Measurements from ENCODE around the gene PAQR6.

Gene PAQR6

GRCh38 chr1:156247460-156248322 lies at the start of gene PAQR6:
TSS of gene PAQR6 (minus strand) at chr1:156248056. CDS start at chr1:156246731, 1,325 bp downstream.
- DNase-seq: no peak

DNA sequence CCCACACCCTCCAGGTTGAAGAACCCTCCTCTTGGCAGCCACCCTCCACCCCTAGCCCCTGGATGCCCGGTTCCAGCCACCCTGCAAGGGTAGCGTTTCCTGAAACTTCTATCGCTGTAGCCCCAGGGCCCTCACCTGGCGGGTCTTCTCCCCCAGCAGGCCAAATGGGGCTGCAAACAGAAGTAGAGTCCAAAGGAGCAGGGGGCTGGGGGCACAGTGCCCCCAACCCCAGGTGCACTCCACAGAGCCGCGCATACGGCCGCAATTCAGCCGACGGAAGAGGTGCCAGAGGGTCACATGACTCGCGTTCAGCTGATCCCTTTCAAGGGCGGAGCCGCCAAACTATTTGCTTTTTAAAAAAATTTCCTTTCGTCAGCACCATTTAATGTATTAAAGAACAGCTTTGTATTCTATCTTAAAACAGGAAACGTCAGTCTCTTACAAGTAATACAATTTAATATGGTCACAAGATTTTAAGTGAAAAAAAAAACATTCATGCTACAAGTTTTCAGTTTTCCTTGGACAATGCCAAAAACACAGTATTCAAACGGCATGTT lies 47.6 kb upstream of the PAQR6 start, which contains the start of gene GLMP:
Gene GLMP (minus strand): TSS at position 289 of the 557 bp plus-strand sequence. CDS start 34 bp downstream, at position 255.
- DNase-seq: peak; percentile 71

- DNase-seq: no peak
These were observed 46.0 kb upstream of the PAQR6 start for GRCh38 chr1:156293895-156294294.

DNA sequence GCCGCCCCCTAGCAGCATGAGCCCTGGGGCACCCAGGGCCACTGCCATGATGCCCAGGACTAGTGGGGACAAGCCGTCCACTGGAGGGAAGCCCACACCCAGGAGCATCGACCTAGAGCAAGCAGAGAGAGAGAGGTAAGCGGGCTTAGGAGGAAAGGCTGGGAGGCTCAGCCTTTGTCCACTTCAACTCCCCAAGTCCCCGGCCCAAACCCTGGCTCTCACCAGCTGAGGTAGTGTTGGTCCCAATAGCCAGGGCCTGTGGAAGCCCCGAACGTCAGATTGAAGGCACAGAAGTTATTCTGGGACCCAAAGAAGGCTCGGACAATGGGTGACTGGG lies 45.2 kb upstream of the PAQR6 start:
- no peak for DNase-seq

GRCh38 chr1:156291226-156292061 lies 43.6 kb upstream of the PAQR6 start:
- DNase-seq: peak; percentile 90

GRCh38 chr1:156289857-156290256 lies 42.0 kb upstream of the PAQR6 start:
- DNase-seq: no peak

- no peak for DNase-seq
These were observed 38.2 kb upstream of the PAQR6 start for GRCh38 chr1:156286061-156286460.

- no peak for DNase-seq
These were observed 37.6 kb upstream of the PAQR6 start for GRCh38 chr1:156285437-156285836.

- no peak for DNase-seq
These were observed 36.9 kb upstream of the PAQR6 start for GRCh38 chr1:156284757-156285156.

GRCh38 chr1:156284112-156284511 lies 36.3 kb upstream of the PAQR6 start, which contains the start of gene TMEM79:
TSS of gene TMEM79 (plus strand) at chr1:156284325. CDS start at chr1:156285227, 902 bp downstream.
- no peak for DNase-seq

GRCh38 chr1:156283521-156283920 lies 35.7 kb upstream of the PAQR6 start:
- no peak for DNase-seq

- DNase-seq: peak; percentile 97
These were observed 34.8 kb upstream of the PAQR6 start, which contains the start of gene SMG5 for GRCh38 chr1:156282479-156283222. TSS of gene SMG5 (minus strand) at chr1:156282825. CDS start at chr1:156282680, 145 bp downstream.

DNA sequence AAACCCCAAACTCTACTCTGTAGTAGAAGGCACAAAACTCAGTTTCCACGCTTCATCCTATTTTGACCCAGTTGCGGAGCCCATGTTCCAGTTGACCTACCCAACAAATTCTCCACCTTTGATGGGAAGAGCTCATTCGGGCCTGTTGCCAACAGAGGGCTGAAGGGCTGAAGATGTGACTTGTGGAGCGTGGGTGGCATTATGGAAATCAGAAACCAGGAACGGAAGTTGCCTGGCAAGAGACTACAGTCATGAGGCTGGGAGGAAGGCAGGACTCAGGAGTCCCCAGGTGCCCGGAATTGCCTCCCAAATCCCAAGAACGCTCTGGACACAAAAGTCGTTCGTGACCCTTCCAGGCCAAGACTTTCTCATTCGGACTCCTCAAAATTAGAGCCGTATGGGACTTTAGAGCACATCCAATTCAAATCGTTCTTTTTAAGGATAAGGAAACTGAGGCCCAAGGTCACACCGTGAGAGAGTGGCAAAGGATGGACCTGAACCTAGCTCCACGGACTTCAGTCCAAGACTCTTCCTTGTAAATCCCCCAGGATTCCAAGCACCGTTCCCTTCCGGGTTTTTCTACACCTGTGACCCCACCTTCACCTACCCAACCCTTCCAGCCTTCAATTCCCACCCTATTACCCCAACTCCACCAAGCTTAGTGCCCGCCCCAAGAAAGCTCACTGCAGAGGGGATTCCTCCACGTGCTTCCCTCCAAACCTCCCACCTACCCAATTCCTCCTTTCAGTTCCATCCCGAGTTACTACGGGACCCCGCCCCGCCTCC lies 34.0 kb upstream of the PAQR6 start:
- DNase-seq: no peak

DNA sequence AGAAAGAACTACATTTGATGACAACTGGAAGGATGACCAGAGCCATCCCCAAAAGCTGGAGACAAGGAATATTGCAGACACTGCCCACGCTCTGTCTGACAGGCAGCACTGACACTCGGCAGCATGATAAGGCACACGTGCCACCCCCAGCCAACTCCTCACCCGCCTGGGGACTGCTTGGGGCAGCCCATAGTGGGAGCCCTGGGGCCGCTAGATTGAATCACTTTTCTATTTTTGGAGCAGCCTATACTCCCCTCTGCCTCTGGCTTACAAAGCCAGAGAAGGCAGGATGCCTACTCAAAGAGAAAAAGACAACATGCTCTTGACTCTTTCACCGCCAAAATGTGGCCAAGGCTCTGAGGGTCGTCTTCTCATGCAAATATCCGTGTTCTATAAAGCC lies 33.4 kb upstream of the PAQR6 start:
- DNase-seq: peak; percentile 43

DNA sequence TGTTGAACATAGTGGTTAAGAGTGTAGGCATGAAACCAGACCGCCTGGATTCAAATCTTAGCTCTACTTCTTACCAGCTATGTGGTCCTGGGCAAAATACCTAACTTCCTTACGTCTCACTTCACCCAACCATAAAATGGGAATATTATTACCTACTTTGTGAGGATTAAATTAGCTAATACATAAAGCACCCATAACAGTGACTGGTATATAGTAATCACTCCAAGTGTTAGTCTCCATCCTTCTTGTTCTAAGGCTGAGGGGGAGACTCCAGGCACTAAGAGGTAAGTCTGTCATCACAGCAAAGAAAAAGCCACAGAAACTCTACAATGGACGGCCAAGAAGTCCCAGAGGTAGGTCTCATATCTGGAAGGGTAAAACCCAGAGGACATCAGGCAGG lies 32.0 kb upstream of the PAQR6 start:
- DNase-seq: no peak

DNA sequence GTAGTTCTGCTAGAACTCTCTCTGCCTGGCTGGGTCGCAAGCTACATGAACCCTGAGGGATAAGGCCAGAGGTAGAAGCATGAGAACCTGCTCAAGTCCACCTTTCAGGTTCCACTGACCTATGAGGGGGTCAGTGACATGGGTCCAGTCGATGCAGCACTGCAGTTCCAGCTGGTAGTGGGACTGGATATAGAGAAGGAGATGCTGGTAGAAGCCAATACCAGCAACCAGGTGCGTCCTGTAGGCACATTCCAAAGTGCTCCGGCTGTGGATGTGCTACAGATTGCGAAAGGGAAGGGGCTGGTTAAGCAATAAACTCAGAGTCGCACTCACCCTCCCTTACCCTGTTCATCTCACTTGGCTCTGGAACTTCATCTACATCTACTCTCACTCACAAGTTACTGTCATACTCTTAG lies 29.1 kb upstream of the PAQR6 start:
- DNase-seq: no peak

DNA sequence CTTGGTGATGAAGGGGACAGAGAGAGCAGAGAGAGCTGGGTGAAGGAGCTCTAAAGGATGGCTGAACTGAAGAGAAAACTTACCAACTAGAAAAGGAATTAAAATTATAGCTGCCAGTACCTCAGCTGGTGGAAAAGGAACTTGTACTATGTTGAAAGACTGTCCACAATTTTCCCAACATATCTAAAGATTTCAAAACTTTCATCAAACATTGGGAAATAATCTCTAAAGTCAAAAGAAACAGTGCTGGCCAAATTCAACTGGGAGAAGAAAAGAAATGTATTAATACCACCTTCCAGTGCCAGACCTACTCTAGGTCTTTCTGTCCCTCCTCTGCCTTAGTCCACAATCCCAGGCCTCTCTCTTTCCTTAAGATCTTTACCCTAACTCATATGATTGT lies 28.7 kb upstream of the PAQR6 start:
- DNase-seq: no peak

- DNase-seq: no peak
These were observed 22.5 kb upstream of the PAQR6 start for GRCh38 chr1:156270314-156270713.

DNA sequence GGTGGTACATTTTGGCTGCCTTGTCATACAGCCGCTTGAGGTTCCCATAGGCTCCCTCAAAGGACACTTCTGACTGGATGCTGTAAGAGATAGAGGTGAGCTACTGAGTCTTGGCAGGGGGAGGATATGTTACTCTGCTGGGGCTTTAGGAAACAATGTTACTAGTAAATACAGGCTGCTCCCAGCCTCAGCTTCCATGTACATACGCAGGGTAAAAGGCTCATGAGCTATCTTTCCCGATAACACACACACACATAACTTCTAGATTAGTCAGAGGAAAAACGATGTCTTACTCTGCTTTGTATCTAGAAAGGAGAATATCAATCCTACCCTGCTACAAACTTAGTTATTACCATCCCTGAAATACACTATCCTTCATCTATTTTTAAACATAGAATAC lies 20.5 kb upstream of the PAQR6 start:
- DNase-seq: no peak

GRCh38 chr1:156266051-156266450 lies 18.2 kb upstream of the PAQR6 start:
- no peak for DNase-seq

- DNase-seq: no peak
These were observed 15.4 kb upstream of the PAQR6 start for GRCh38 chr1:156263288-156263655.
